Body of pancreas (tissue), 4 donors: ENCODE measurements around the gene CCDC106. TPM values are rescaled to one million over a fixed set of nuclear protein-coding genes. Genes with fewer than 3 reads are reported as not detected.

Experiments used
- ATAC-seq: fragments of 150-250 bp; one replicate; pipeline ENCODE4 v1.9.1; 2016
- DNase-seq, 4 donors: peaks; one replicate each; pipeline ENCODE4 v3.0.0-alpha.2; 2019
- H3K27ac ChIP-seq, 4 donors: fragments of 200-600 bp; sonication (generic); 1 replicate in 3 of 4; 2 replicates in 1 of 4; pipeline versions ENCODE4 v1.5.1 to v1.6.1; 2016 to 2019; ENCODE audit warnings: mild to moderate bottlenecking in 1 of 4, mixed read lengths in 1 of 4, moderate library complexity in 1 of 4
- H3K27me3 ChIP-seq, 2 donors: fragments of 200-600 bp; sonication (generic); one replicate each; pipeline ENCODE4 v1.6.0; 2016; ENCODE audit warnings: mild to moderate bottlenecking in 1 of 2
- H3K36me3 ChIP-seq, 2 donors: fragments of 200-600 bp; sonication (generic); replicated peaks in 1 of 2; 2 replicates each; pipeline ENCODE4 v1.5.1; 2016; ENCODE audit warnings: low read depth in 2 of 2; ENCODE audit not compliant: insufficient read depth in 1 of 2
- H3K4me1 ChIP-seq: fragments of 200-600 bp; sonication (generic); one replicate; pipeline ENCODE4 v1.6.0; 2016
- H3K4me3 ChIP-seq, 2 donors: fragments of 200-600 bp; sonication (generic); 1 replicate in 1 of 2; 2 replicates in 1 of 2; pipeline ENCODE4 v1.5.1; 2016 to 2019
- H3K9me3 ChIP-seq, 3 donors: fragments of 200-600 bp; sonication (generic); 1 replicate in 2 of 3; 2 replicates in 1 of 3; pipeline ENCODE4 v1.5.1; 2016
- CTCF ChIP-seq, 7 experiments: fragments of 450-650 bp in 4 of 7; fragments of 200-600 bp in 3 of 7; sonication (generic) in 3 of 7; IDR thresholded peaks; one replicate each; pipeline ENCODE4 v1.5.1; 2016 to 2019; ENCODE audit warnings: antibody characterized with exemption in 7 of 7
- POLR2A ChIP-seq, 3 donors: fragments of 450-650 bp; IDR thresholded peaks; one replicate each; pipeline ENCODE4 v1.6.1; 2016; ENCODE audit warnings: antibody characterized with exemption in 3 of 3, mild to moderate bottlenecking in 2 of 3
- WGBS, 2 donors: methylation state at CpG; one replicate each; pipeline ENCODE4 v1.1.5; 2017; 5-methylcytosine and 5-hydroxymethylcytosine counted together
- intact Hi-C: fragments of 100-400 bp; cut with DNase I; formaldehyde crosslinking; loops from one replicate; pipeline ENCODE4 v1.15.1; 2023
- total RNA-seq, 2 donors: library from RNA; depleted of rRNA; stranded (reverse); fragments of >200 nt; gene quantifications; one replicate each; pipeline ENCODE4 v1.1.0, GENCODE V29; 2016

The CCDC106 gene
- total RNA-seq, 2 donors from 2014 or later: 5.9 to 15.0 TPM

- ATAC-seq (no peak), DNase-seq (no peak)
- Histone ChIP-seq H3K4me1 (peaks cover 47% of the 10 kb centered on the region), H3K27me3 (no peaks in the 10 kb centered on the region), H3K36me3 (no peaks in the 10 kb centered on the region), H3K9me3 (no peaks in the 10 kb centered on the region), H3K27ac (peak overlapping the region; percentile 34 to 79 (median 75)), H3K4me3 (peak overlapping the region; percentile 69 to 90)
- no peak for TF ChIP-seq POLR2A (IDR thresholded peaks at IDR 0.05)
- no peak for TF ChIP-seq CTCF (IDR thresholded peaks at IDR 0.05)
- WGBS, 2 donors: 34 to 53% methylated on average over 24 to 25 of the region's 25 CpGs
- intact Hi-C loops: no loop called here
Measured at GRCh38 chr19:55648585-55649267, 714 bp downstream of the CCDC106 start.

- Histone ChIP-seq H3K4me1 (peaks cover 41% of the 10 kb centered on the region), H3K4me3 (no peak overlapping the region), H3K9me3 (no peaks in the 10 kb centered on the region), H3K27me3 (no peaks in the 10 kb centered on the region), H3K27ac (peak overlapping the region in 2 of 4 donors; percentile 73 to 79), H3K36me3 (no peaks in the 10 kb centered on the region)
- 83% methylated on average over 4 to 17 of the region's 17 CpGs for WGBS, 2 donors
- TF ChIP-seq POLR2A (IDR thresholded peaks at IDR 0.05): no peak
- no peak for TF ChIP-seq CTCF (IDR thresholded peaks at IDR 0.05)
- DNase-seq (no peak), ATAC-seq (no peak)
- intact Hi-C loops: no loop called here
Measured at GRCh38 chr19:55649268-55650125, 1.5 kb downstream of the CCDC106 start.

GRCh38 chr19:55650126-55650557 lies 2.1 kb downstream of the CCDC106 start:
- 88 to 89% methylated on average over 4 of the region's 4 CpGs for WGBS, 2 donors
- no peak for ATAC-seq
- intact Hi-C loops: no loop called here
- Histone ChIP-seq H3K27me3 (no peaks in the 10 kb centered on the region), H3K27ac (no peak overlapping the region), H3K4me1 (peaks cover 35% of the 10 kb centered on the region), H3K9me3 (no peaks in the 10 kb centered on the region), H3K4me3 (no peak overlapping the region), H3K36me3 (no peaks in the 10 kb centered on the region)
- TF ChIP-seq POLR2A (IDR thresholded peaks at IDR 0.05) (no peak), CTCF (IDR thresholded peaks at IDR 0.05) (no peak)
- no peak for DNase-seq

- Histone ChIP-seq H3K9me3 (no peaks in the 10 kb centered on the region), H3K27me3 (no peaks in the 10 kb centered on the region), H3K4me1 (peaks cover 32% of the 10 kb centered on the region), H3K4me3 (no peak overlapping the region), H3K27ac (no peak overlapping the region), H3K36me3 (no peaks in the 10 kb centered on the region)
- TF ChIP-seq POLR2A (IDR thresholded peaks at IDR 0.05) (no peak), CTCF (IDR thresholded peaks at IDR 0.05) (no peak)
- no peak for ATAC-seq
- WGBS, 2 donors: 81 to 90% methylated on average over 9 to 16 of the region's 17 CpGs
- no peak for DNase-seq
- intact Hi-C loops: no loop called here
Measured at GRCh38 chr19:55650602-55651230, 2.7 kb downstream of the CCDC106 start.
